Thyroid gland (tissue), 4 donors: ENCODE data around the gene EXOSC5.

Experiments used
- POLR2A ChIP-seq, 2 donors: fragments of 450-650 bp; IDR thresholded peaks; one replicate each; pipeline ENCODE4 v1.6.1; 2017; ENCODE audit warnings: antibody characterized with exemption in 2 of 2, mild to moderate bottlenecking in 2 of 2, moderate library complexity in 1 of 2
- TF ChIP-seq, protein P1 (sequence below), 6 experiments: fragments of 200-600 bp in 3 of 6; fragments of 450-650 bp in 3 of 6; sonication (generic) in 3 of 6; IDR thresholded peaks; one replicate each; pipeline ENCODE4 v1.5.1; 2016 to 2019; ENCODE audit warnings: antibody characterized with exemption in 6 of 6, mild to moderate bottlenecking in 2 of 6, inconsistent platforms in 1 of 6, moderate library complexity in 1 of 6

DNA sequence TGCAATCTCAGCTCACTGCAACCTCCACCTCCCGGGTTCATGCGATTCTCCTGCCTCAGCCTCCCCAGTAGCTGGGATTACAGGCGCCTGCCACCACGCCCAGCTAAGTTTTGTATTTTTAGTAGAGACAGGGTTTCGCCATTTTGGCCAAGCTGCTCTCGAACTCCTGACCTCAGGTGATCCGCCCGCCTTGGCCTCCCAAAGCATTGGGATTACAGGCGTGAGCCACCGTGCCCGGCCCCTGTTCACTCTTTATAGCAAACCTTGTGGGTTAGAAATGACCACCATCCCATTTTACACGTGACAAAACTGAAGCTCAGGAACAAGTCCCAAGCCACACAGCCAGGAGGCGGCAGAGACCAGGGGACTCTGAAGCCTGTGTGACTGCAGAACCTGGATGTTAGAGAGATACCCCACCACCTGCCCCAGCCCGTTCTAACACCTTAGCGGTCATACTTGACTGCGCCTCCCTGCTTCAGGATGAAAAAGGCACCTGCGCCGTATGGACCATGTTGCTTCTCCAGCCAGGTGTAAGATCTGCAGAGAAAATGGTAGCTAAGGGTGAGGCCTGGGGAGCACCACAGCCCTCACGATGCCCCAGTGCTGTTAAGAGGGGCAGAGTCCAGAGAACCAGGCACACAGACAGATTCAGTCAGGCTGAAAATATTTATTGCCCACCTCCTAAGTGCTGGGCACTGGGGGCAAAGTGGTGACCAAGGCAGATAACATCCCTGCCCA, 38.9 kb upstream of the EXOSC5 start:
- TF ChIP-seq, protein P1, sequence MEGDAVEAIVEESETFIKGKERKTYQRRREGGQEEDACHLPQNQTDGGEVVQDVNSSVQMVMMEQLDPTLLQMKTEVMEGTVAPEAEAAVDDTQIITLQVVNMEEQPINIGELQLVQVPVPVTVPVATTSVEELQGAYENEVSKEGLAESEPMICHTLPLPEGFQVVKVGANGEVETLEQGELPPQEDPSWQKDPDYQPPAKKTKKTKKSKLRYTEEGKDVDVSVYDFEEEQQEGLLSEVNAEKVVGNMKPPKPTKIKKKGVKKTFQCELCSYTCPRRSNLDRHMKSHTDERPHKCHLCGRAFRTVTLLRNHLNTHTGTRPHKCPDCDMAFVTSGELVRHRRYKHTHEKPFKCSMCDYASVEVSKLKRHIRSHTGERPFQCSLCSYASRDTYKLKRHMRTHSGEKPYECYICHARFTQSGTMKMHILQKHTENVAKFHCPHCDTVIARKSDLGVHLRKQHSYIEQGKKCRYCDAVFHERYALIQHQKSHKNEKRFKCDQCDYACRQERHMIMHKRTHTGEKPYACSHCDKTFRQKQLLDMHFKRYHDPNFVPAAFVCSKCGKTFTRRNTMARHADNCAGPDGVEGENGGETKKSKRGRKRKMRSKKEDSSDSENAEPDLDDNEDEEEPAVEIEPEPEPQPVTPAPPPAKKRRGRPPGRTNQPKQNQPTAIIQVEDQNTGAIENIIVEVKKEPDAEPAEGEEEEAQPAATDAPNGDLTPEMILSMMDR (IDR thresholded peaks at IDR 0.05) = no peak
- no peak for TF ChIP-seq POLR2A (IDR thresholded peaks at IDR 0.05)
